H9 (cell line): ENCODE data around the gene IPO11. TPM values are rescaled to one million over a fixed set of nuclear protein-coding genes. Genes with fewer than 3 reads are reported as not detected.

Experiments used
- DNase-seq: peaks from one replicate; pipeline ENCODE4 v3.0.0-alpha.2; 2017
- H2AFZ ChIP-seq: one replicate; pipeline ENCODE4 v1.6.1; 2013; ENCODE audit warnings: mild to moderate bottlenecking, low read length, control low read depth, moderate library complexity
- H2AK5ac ChIP-seq: 2 replicates; pipeline ENCODE4 v1.6.1; 2013; ENCODE audit warnings: low read length, control low read depth, mixed read lengths; ENCODE audit not compliant: insufficient read length
- H2BK120ac ChIP-seq: one replicate; pipeline ENCODE4 v1.6.1; 2013; ENCODE audit warnings: low read depth, mild to moderate bottlenecking, low read length, control low read depth, inconsistent platforms; ENCODE audit not compliant: poor library complexity, severe bottlenecking
- H2BK12ac ChIP-seq: 2 replicates; pipeline ENCODE4 v1.6.1; 2013; ENCODE audit warnings: low read length, control low read depth, mixed read lengths, low read depth; ENCODE audit not compliant: insufficient read length
- H2BK15ac ChIP-seq: 2 replicates; pipeline ENCODE4 v1.6.1; 2013; ENCODE audit warnings: low read depth, low read length, control low read depth
- H2BK20ac ChIP-seq: one replicate; pipeline ENCODE4 v1.6.1; 2013; ENCODE audit warnings: low read depth, mild to moderate bottlenecking, low read length, control low read depth, inconsistent platforms; ENCODE audit not compliant: poor library complexity, severe bottlenecking
- H2BK5ac ChIP-seq: 2 replicates; pipeline ENCODE4 v1.6.1; 2013; ENCODE audit warnings: low read length, control low read depth, mixed read lengths; ENCODE audit not compliant: insufficient read length
- H3K14ac ChIP-seq: 2 replicates; pipeline ENCODE4 v1.6.1; 2013; ENCODE audit warnings: low read length, control low read depth; ENCODE audit not compliant: insufficient read depth
- H3K18ac ChIP-seq: 2 replicates; pipeline ENCODE4 v1.6.1; 2013; ENCODE audit warnings: low read depth, mild to moderate bottlenecking, mixed read lengths, low read length, control low read depth; ENCODE audit not compliant: insufficient read length
- H3K23ac ChIP-seq: 2 replicates; pipeline ENCODE4 v1.6.1; 2013; ENCODE audit warnings: low read length, control low read depth, mixed read lengths, low read depth; ENCODE audit not compliant: insufficient read length
- H3K23me2 ChIP-seq: 2 replicates; pipeline ENCODE4 v1.6.1; 2013; ENCODE audit warnings: low read depth, mild to moderate bottlenecking, mixed read lengths, low read length, control low read depth; ENCODE audit not compliant: insufficient read length, poor library complexity, severe bottlenecking
- H3K27ac ChIP-seq: 2 replicates; pipeline ENCODE4 v1.5.1; 2013; ENCODE audit warnings: low read length, control low read depth, mixed read lengths, low read depth; ENCODE audit not compliant: insufficient read length
- H3K27me3 ChIP-seq: 2 replicates; pipeline ENCODE4 v1.6.1; 2013; ENCODE audit warnings: low read length, control low read depth, inconsistent platforms; ENCODE audit not compliant: insufficient read depth
- H3K4ac ChIP-seq: 2 replicates; pipeline ENCODE4 v1.6.1; 2013; ENCODE audit warnings: low read depth, mild to moderate bottlenecking, control low read depth, inconsistent platforms, low read length, moderate library complexity
- H3K4me1 ChIP-seq: 2 replicates; pipeline ENCODE4 v1.6.1; 2013; ENCODE audit warnings: low read length, control low read depth, inconsistent platforms; ENCODE audit not compliant: insufficient read depth
- H3K4me2 ChIP-seq: 2 replicates; pipeline ENCODE4 v1.6.1; 2013; ENCODE audit warnings: low read length, control low read depth, mixed read lengths; ENCODE audit not compliant: insufficient read length, insufficient read depth
- H3K56ac ChIP-seq: 2 replicates; pipeline ENCODE4 v1.6.1; 2013; ENCODE audit warnings: low read depth, mild to moderate bottlenecking, mixed read lengths, low read length, control low read depth; ENCODE audit not compliant: insufficient read length
- H3K79me1 ChIP-seq: 2 replicates; pipeline ENCODE4 v1.6.1; 2013; ENCODE audit warnings: low read depth, mild to moderate bottlenecking, moderate library complexity, low read length, control low read depth, inconsistent platforms; ENCODE audit not compliant: insufficient read depth, poor library complexity, severe bottlenecking
- H3K79me2 ChIP-seq: 2 replicates; pipeline ENCODE4 v1.6.1; 2013; ENCODE audit warnings: low read length, control low read depth, inconsistent platforms; ENCODE audit not compliant: insufficient read depth
- H3K9ac ChIP-seq: 2 replicates; pipeline ENCODE4 v1.6.1; 2013; ENCODE audit warnings: low read length, control low read depth, mixed read lengths; ENCODE audit not compliant: insufficient read length; ENCODE audit errors: extremely low read depth
- H3K9me3 ChIP-seq: one replicate; pipeline ENCODE4 v1.6.1; 2013; ENCODE audit warnings: low read depth, low read length, inconsistent platforms; ENCODE audit not compliant: control insufficient read depth
- H3T11ph ChIP-seq: one replicate; pipeline ENCODE4 v1.6.1; 2013; ENCODE audit warnings: mild to moderate bottlenecking, low read length, control low read depth, inconsistent platforms
- H4K20me1 ChIP-seq: one replicate; pipeline ENCODE4 v1.6.1; 2013; ENCODE audit not compliant: control insufficient read depth, insufficient read length, insufficient read depth
- H4K5ac ChIP-seq: 2 replicates; pipeline ENCODE4 v1.6.1; 2013; ENCODE audit warnings: low read depth, mild to moderate bottlenecking, mixed read lengths, low read length, control low read depth; ENCODE audit not compliant: insufficient read length
- H4K8ac ChIP-seq: replicated peaks from 2 replicates; pipeline ENCODE4 v1.6.1; 2013; ENCODE audit warnings: low read length, control low read depth, mixed read lengths, low read depth; ENCODE audit not compliant: insufficient read length
- H4K91ac ChIP-seq: 2 replicates; pipeline ENCODE4 v1.6.1; 2013; ENCODE audit warnings: low read depth, mild to moderate bottlenecking, moderate library complexity, mixed read lengths, low read length, control low read depth; ENCODE audit not compliant: insufficient read length
- H3K27ac Mint-ChIP-seq, 3 experiments: 2 replicates in 2 of 3; 3 replicates in 1 of 3; pipeline ENCODE4 v1.8.0; 2020 to 2021; ENCODE audit warnings: mixed read lengths in 3 of 3, mild to moderate bottlenecking in 1 of 3, moderate library complexity in 1 of 3
- H3K27me3 Mint-ChIP-seq: 2 replicates; pipeline ENCODE4 v1.8.0; 2021; ENCODE audit warnings: low read depth, mild to moderate bottlenecking, moderate library complexity, mixed read lengths
- H3K36me3 Mint-ChIP-seq, 3 experiments: 2 replicates in 2 of 3; 3 replicates in 1 of 3; pipeline ENCODE4 v1.8.0; 2020 to 2021; ENCODE audit warnings: low read depth in 3 of 3, mixed read lengths in 3 of 3; ENCODE audit not compliant: insufficient read depth in 1 of 3
- H3K4me1 Mint-ChIP-seq, 2 experiments: 2 replicates each; pipeline ENCODE4 v1.8.0; 2020; ENCODE audit warnings: mixed read lengths in 2 of 2
- H3K4me3 Mint-ChIP-seq, 2 experiments: 2 replicates in 1 of 2; 3 replicates in 1 of 2; pipeline ENCODE4 v1.8.0; 2020 to 2021; ENCODE audit warnings: mild to moderate bottlenecking in 2 of 2, mixed read lengths in 2 of 2, moderate library complexity in 1 of 2
- H3K9me3 Mint-ChIP-seq, 2 experiments: 2 replicates in 1 of 2; 3 replicates in 1 of 2; pipeline ENCODE4 v1.8.0; 2020; ENCODE audit warnings: mild to moderate bottlenecking in 2 of 2, mixed read lengths in 2 of 2, moderate library complexity in 1 of 2
- WGBS: extraction: QIAGEN DNeasy Blood & Tissue Kit; methylation state at CpG from one replicate; pipeline ENCODE4 v1.1.7; 2013; ENCODE audit warnings: missing lambda C conversion rate, low lambda C conversion rate, mixed read lengths; ENCODE audit not compliant: insufficient read length; ENCODE audit errors: extremely low coverage; 5-methylcytosine and 5-hydroxymethylcytosine counted together
- total RNA-seq: library from RNA; stranded (reverse); gene quantifications from 2 replicates; pipeline ENCODE4 v1.2.1, GENCODE V29; 2021
- TF ChIP-seq, protein P1 (sequence below): fragments of 200-600 bp; sonication (generic); conservative IDR thresholded peaks from 3 replicates; pipeline ENCODE4 v1.8.0; 2021; ENCODE audit warnings: antibody characterized with exemption, mild to moderate bottlenecking

Gene IPO11
- total RNA-seq, 1 experiment from 2014 or later, result 63.0 TPM

DNA sequence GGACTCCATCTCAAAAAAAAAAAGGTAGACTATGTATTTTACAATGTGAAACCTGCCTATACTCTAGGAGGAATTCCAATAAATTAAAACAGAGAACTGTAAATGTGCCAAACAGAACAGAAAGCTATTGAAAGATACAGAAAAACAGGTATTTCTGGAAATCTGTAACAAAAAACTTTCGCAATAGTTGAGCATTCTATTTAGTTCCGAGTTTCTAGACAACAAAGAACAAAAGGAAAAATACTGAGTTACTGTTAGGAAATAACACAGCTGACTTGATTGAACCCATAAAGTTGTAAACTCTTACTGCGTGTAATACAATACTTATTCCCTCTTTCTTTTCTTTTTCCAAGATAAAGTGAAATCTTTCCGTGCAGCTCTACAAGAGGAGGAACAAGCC, 27.4 kb upstream of the IPO11 start:
- no peak overlapping the region for H3K14ac ChIP-seq
- peaks cover 18 to 70% (median 48%) of the 10 kb centered on the region in 3 experiments; a peak in 6 of 7 replicates for H3K36me3 Mint-ChIP-seq
- peak overlapping the region in 1 of 3 experiments; percentile 56; a peak in 2 of 7 replicates for H3K27ac Mint-ChIP-seq

More for the DNA sequence above, 27.4 kb upstream of the IPO11 start:
- Histone ChIP-seq H2AK5ac (no peak overlapping the region), H3K4me2 (no peak overlapping the region), H3K18ac (no peak overlapping the region), H2BK120ac (no peak overlapping the region), H3K23ac (no peak overlapping the region), H3K27me3 (no peaks in the 10 kb centered on the region), H3K4me1 (no peaks in the 10 kb centered on the region), H3T11ph (no peak overlapping the region), H3K4ac (no peak overlapping the region), H3K79me2 (no peaks in the 10 kb centered on the region), H3K79me1 (no peaks in the 10 kb centered on the region), H3K23me2 (no peaks in the 10 kb centered on the region), H3K56ac (no peak overlapping the region), H2BK12ac (no peak overlapping the region), H3K9me3 (no peaks in the 10 kb centered on the region), H4K8ac (no peak overlapping the region), H2AFZ (no peak overlapping the region), H4K91ac (no peak overlapping the region), H3K27ac (no peak overlapping the region), H2BK5ac (no peak overlapping the region), H2BK20ac (no peak overlapping the region), H3K9ac (no peak overlapping the region), H2BK15ac (no peak overlapping the region), H4K20me1 (no peaks in the 10 kb centered on the region), H4K5ac (no peak overlapping the region)
- no peak overlapping the region for H3K4me3 Mint-ChIP-seq
- H3K4me1 Mint-ChIP-seq, result no peaks in the 10 kb centered on the region
- no peak for DNase-seq
- TF ChIP-seq, protein P1, sequence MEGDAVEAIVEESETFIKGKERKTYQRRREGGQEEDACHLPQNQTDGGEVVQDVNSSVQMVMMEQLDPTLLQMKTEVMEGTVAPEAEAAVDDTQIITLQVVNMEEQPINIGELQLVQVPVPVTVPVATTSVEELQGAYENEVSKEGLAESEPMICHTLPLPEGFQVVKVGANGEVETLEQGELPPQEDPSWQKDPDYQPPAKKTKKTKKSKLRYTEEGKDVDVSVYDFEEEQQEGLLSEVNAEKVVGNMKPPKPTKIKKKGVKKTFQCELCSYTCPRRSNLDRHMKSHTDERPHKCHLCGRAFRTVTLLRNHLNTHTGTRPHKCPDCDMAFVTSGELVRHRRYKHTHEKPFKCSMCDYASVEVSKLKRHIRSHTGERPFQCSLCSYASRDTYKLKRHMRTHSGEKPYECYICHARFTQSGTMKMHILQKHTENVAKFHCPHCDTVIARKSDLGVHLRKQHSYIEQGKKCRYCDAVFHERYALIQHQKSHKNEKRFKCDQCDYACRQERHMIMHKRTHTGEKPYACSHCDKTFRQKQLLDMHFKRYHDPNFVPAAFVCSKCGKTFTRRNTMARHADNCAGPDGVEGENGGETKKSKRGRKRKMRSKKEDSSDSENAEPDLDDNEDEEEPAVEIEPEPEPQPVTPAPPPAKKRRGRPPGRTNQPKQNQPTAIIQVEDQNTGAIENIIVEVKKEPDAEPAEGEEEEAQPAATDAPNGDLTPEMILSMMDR, result no peak
- no peaks in the 10 kb centered on the region for H3K9me3 Mint-ChIP-seq
- no CpG with 5 or more reads among the region's 4 CpGs for WGBS
- H3K27me3 Mint-ChIP-seq, result no peaks in the 10 kb centered on the region
